Liver (tissue), 9 donors: Measurements from ENCODE around the gene ANO7. TPM values are rescaled to one million over a fixed set of nuclear protein-coding genes. Genes with fewer than 3 reads are reported as not detected.

Experiments
- DNase-seq: peaks from one replicate; pipeline ENCODE4 v3.0.0-alpha.2; 2017; ENCODE audit warnings: low spot score
- H3K27ac ChIP-seq, 2 donors: one replicate each; pipeline ENCODE4 v1.7.0; 2013; ENCODE audit warnings: inconsistent platforms in 2 of 2, low read length in 2 of 2, control low read depth in 1 of 2, low read depth in 1 of 2, mild to moderate bottlenecking in 1 of 2
- H3K27me3 ChIP-seq, 4 donors: one replicate each; pipeline versions ENCODE4 v1.6.1 to v1.7.0; 2013; ENCODE audit warnings: low read length in 3 of 4, inconsistent platforms in 1 of 4, mild to moderate bottlenecking in 1 of 4, moderate library complexity in 1 of 4; ENCODE audit not compliant: control insufficient read depth in 4 of 4, insufficient read depth in 4 of 4
- H3K36me3 ChIP-seq, 4 donors: one replicate each; pipeline versions ENCODE4 v1.6.1 to v1.7.0; 2013; ENCODE audit warnings: low read length in 3 of 4, mild to moderate bottlenecking in 3 of 4, low read depth in 1 of 4, moderate library complexity in 1 of 4; ENCODE audit not compliant: control insufficient read depth in 4 of 4, insufficient read depth in 3 of 4
- H3K4me1 ChIP-seq, 4 donors: one replicate each; pipeline versions ENCODE4 v1.6.1 to v1.7.0; 2013; ENCODE audit warnings: low read length in 3 of 4, mild to moderate bottlenecking in 3 of 4, moderate library complexity in 1 of 4; ENCODE audit not compliant: control insufficient read depth in 4 of 4, insufficient read depth in 4 of 4
- H3K4me3 ChIP-seq, 3 donors: one replicate each; pipeline versions ENCODE4 v1.6.1 to v1.7.0; 2013; ENCODE audit warnings: low read length in 3 of 3, control low read depth in 1 of 3, low read depth in 1 of 3, mild to moderate bottlenecking in 1 of 3
- H3K9ac ChIP-seq, 2 donors: one replicate each; pipeline ENCODE4 v1.7.0; 2013; ENCODE audit warnings: low read length in 2 of 2, mild to moderate bottlenecking in 2 of 2, moderate library complexity in 2 of 2, control low read depth in 1 of 2, low read depth in 1 of 2
- H3K9me3 ChIP-seq, 4 donors: one replicate each; pipeline versions ENCODE4 v1.6.1 to v1.7.0; 2013; ENCODE audit warnings: low read length in 3 of 4; ENCODE audit not compliant: control insufficient read depth in 4 of 4
- FOXA1 ChIP-seq: IDR thresholded peaks from 2 replicates; pipeline ENCODE4 v1.6.1; 2016; ENCODE audit warnings: antibody characterized with exemption
- FOXA2 ChIP-seq: IDR thresholded peaks from 2 replicates; pipeline ENCODE4 v1.6.1; 2016; ENCODE audit warnings: antibody characterized with exemption
- GABPA ChIP-seq, 2 donors: IDR thresholded peaks in 1 of 2; conservative IDR thresholded peaks in 1 of 2; 2 replicates each; pipeline ENCODE4 v1.6.1; 2016; ENCODE audit warnings: antibody characterized with exemption in 2 of 2, mild to moderate bottlenecking in 1 of 2, moderate library complexity in 1 of 2
- HNF4A ChIP-seq, 2 donors: conservative IDR thresholded peaks; 2 replicates each; pipeline ENCODE4 v1.6.1; 2016; ENCODE audit warnings: antibody characterized with exemption in 2 of 2, mild to moderate bottlenecking in 2 of 2
- HNF4G ChIP-seq: IDR thresholded peaks from 2 replicates; pipeline ENCODE4 v1.6.1; 2016; ENCODE audit warnings: antibody characterized with exemption
- JUND ChIP-seq, 2 donors: IDR thresholded peaks; 2 replicates each; pipeline ENCODE4 v1.6.1; 2016; ENCODE audit warnings: antibody characterized with exemption in 2 of 2
- NR2F2 ChIP-seq: IDR thresholded peaks from 2 replicates; pipeline ENCODE4 v1.6.1; 2016; ENCODE audit warnings: antibody characterized with exemption
- RAD21 ChIP-seq, 2 donors: IDR thresholded peaks; 2 replicates each; pipeline ENCODE4 v1.6.1; 2016; ENCODE audit warnings: antibody characterized with exemption in 2 of 2, mild to moderate bottlenecking in 2 of 2
- RXRA ChIP-seq, 2 donors: IDR thresholded peaks; 2 replicates each; pipeline ENCODE4 v1.6.1; 2017 to 2018; ENCODE audit warnings: antibody characterized with exemption in 2 of 2, mild to moderate bottlenecking in 1 of 2
- TAF1 ChIP-seq: conservative IDR thresholded peaks from 2 replicates; pipeline ENCODE4 v1.6.1; 2016; ENCODE audit warnings: antibody characterized with exemption, mild to moderate bottlenecking
- YY1 ChIP-seq: IDR thresholded peaks from 2 replicates; pipeline ENCODE4 v1.6.1; 2016; ENCODE audit warnings: antibody characterized with exemption, mild to moderate bottlenecking
- WGBS: extraction: QIAGEN DNeasy Blood & Tissue Kit; methylation state at CpG from one replicate; pipeline ENCODE4 v1.1.7; 2013; 5-methylcytosine and 5-hydroxymethylcytosine counted together
- polyA plus RNA-seq, 2 donors: library from polyadenylated mRNA; stranded (reverse) in 1 of 2; unstranded in 1 of 2; fragments of 200-250 nt in 1 of 2; fragments of >200 nt in 1 of 2; fragmentation: Nextera tagmentation in 1 of 2; extraction: Ambion mirVana in 1 of 2; gene quantifications; one replicate each; pipeline versions ENCODE4 v1.2.1 to v1.2.3, GENCODE V29; 2013 to 2015
- total RNA-seq, 2 donors: library from RNA; depleted of rRNA; stranded (reverse); fragments of >200 nt; gene quantifications; one replicate each; pipeline ENCODE4 v1.2.3, GENCODE V29; 2014
- TF ChIP-seq, protein P1 (sequence below): fragments of 150-350 bp; IDR thresholded peaks from 2 replicates; pipeline ENCODE4 v1.5.1; 2017; ENCODE audit warnings: improper control_type of control experiment, low read depth, low read length; ENCODE audit not compliant: missing input control
- TF ChIP-seq, protein P2 (sequence below): IDR thresholded peaks from 2 replicates; pipeline ENCODE4 v1.6.1; 2016; ENCODE audit warnings: antibody characterized with exemption
- TF ChIP-seq, protein P3 (sequence below): IDR thresholded peaks from 2 replicates; pipeline ENCODE4 v1.6.1; 2016; ENCODE audit warnings: antibody characterized with exemption, mild to moderate bottlenecking
- TF ChIP-seq, protein P4 (sequence below): IDR thresholded peaks from 2 replicates; pipeline ENCODE4 v1.6.1; 2016; ENCODE audit warnings: antibody characterized with exemption
- TF ChIP-seq, protein P5 (sequence below): IDR thresholded peaks from 2 replicates; pipeline ENCODE4 v1.6.1; 2016; ENCODE audit warnings: antibody characterized with exemption
- donor health status: healthy.
- donor health status: healthy.
- donor health status: healthy.
- donor health status: healthy.
- donor health status: healthy.

The ANO7 gene
- total and polyA plus RNA-seq, 4 donors: 0.25 to 0.70 (median 0.45) TPM

- no peak overlapping the region for H3K4me3 ChIP-seq
- no peak overlapping the region for H3K9ac ChIP-seq
- TF ChIP-seq HNF4G (no peak), FOXA1 (no peak), GABPA (IDR thresholded peaks at IDR 0.05 in 1 of 2, conservative IDR thresholded peaks at IDR 0.05 in 1 of 2) (no peak)
- TF ChIP-seq, protein P1, sequence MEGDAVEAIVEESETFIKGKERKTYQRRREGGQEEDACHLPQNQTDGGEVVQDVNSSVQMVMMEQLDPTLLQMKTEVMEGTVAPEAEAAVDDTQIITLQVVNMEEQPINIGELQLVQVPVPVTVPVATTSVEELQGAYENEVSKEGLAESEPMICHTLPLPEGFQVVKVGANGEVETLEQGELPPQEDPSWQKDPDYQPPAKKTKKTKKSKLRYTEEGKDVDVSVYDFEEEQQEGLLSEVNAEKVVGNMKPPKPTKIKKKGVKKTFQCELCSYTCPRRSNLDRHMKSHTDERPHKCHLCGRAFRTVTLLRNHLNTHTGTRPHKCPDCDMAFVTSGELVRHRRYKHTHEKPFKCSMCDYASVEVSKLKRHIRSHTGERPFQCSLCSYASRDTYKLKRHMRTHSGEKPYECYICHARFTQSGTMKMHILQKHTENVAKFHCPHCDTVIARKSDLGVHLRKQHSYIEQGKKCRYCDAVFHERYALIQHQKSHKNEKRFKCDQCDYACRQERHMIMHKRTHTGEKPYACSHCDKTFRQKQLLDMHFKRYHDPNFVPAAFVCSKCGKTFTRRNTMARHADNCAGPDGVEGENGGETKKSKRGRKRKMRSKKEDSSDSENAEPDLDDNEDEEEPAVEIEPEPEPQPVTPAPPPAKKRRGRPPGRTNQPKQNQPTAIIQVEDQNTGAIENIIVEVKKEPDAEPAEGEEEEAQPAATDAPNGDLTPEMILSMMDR: no peak
- WGBS: 65% methylated on average over 14 of the region's 14 CpGs
- DNase-seq: no peak
- peaks cover 0 to 11% (median 3%) of the 10 kb centered on the region in 4 donors for H3K36me3 ChIP-seq
- no peaks in the 10 kb centered on the region for H3K9me3 ChIP-seq
- no peaks in the 10 kb centered on the region for H3K27me3 ChIP-seq
- no peaks in the 10 kb centered on the region for H3K4me1 ChIP-seq
- H3K27ac ChIP-seq: no peak overlapping the region
These were observed 1.2 kb upstream of the ANO7 start for GRCh38 chr2:241187101-241187917.

GRCh38 chr2:241187918-241188234 lies 601 bp upstream of the ANO7 start:
- TF ChIP-seq, protein P2, sequence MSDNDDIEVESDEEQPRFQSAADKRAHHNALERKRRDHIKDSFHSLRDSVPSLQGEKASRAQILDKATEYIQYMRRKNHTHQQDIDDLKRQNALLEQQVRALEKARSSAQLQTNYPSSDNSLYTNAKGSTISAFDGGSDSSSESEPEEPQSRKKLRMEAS: no peak
- TF ChIP-seq HNF4G: no peak
- TF ChIP-seq YY1: no peak
- TF ChIP-seq TAF1: no peak
- TF ChIP-seq FOXA1: no peak
- TF ChIP-seq JUND (IDR thresholded peaks at IDR 0.05): no peak
- TF ChIP-seq NR2F2: no peak
- no peak for TF ChIP-seq FOXA2
- TF ChIP-seq, protein P3, sequence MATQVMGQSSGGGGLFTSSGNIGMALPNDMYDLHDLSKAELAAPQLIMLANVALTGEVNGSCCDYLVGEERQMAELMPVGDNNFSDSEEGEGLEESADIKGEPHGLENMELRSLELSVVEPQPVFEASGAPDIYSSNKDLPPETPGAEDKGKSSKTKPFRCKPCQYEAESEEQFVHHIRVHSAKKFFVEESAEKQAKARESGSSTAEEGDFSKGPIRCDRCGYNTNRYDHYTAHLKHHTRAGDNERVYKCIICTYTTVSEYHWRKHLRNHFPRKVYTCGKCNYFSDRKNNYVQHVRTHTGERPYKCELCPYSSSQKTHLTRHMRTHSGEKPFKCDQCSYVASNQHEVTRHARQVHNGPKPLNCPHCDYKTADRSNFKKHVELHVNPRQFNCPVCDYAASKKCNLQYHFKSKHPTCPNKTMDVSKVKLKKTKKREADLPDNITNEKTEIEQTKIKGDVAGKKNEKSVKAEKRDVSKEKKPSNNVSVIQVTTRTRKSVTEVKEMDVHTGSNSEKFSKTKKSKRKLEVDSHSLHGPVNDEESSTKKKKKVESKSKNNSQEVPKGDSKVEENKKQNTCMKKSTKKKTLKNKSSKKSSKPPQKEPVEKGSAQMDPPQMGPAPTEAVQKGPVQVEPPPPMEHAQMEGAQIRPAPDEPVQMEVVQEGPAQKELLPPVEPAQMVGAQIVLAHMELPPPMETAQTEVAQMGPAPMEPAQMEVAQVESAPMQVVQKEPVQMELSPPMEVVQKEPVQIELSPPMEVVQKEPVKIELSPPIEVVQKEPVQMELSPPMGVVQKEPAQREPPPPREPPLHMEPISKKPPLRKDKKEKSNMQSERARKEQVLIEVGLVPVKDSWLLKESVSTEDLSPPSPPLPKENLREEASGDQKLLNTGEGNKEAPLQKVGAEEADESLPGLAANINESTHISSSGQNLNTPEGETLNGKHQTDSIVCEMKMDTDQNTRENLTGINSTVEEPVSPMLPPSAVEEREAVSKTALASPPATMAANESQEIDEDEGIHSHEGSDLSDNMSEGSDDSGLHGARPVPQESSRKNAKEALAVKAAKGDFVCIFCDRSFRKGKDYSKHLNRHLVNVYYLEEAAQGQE: no peak
- no peak for TF ChIP-seq GABPA (IDR thresholded peaks at IDR 0.05 in 1 of 2, conservative IDR thresholded peaks at IDR 0.05 in 1 of 2)
- TF ChIP-seq, protein P4, sequence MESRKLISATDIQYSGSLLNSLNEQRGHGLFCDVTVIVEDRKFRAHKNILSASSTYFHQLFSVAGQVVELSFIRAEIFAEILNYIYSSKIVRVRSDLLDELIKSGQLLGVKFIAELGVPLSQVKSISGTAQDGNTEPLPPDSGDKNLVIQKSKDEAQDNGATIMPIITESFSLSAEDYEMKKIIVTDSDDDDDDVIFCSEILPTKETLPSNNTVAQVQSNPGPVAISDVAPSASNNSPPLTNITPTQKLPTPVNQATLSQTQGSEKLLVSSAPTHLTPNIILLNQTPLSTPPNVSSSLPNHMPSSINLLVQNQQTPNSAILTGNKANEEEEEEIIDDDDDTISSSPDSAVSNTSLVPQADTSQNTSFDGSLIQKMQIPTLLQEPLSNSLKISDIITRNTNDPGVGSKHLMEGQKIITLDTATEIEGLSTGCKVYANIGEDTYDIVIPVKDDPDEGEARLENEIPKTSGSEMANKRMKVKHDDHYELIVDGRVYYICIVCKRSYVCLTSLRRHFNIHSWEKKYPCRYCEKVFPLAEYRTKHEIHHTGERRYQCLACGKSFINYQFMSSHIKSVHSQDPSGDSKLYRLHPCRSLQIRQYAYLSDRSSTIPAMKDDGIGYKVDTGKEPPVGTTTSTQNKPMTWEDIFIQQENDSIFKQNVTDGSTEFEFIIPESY: no peak
- TF ChIP-seq, protein P5, sequence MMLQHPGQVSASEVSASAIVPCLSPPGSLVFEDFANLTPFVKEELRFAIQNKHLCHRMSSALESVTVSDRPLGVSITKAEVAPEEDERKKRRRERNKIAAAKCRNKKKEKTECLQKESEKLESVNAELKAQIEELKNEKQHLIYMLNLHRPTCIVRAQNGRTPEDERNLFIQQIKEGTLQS: no peak
- no peak for TF ChIP-seq HNF4A (conservative IDR thresholded peaks at IDR 0.05)
- no peak for TF ChIP-seq RXRA (IDR thresholded peaks at IDR 0.05)
- no peak for TF ChIP-seq RAD21 (IDR thresholded peaks at IDR 0.05)
- no peak overlapping the region for H3K4me3 ChIP-seq
- no peaks in the 10 kb centered on the region for H3K4me1 ChIP-seq
- H3K9ac ChIP-seq: no peak overlapping the region
- H3K9me3 ChIP-seq: no peaks in the 10 kb centered on the region
- 52% methylated on average over 4 of the region's 4 CpGs for WGBS
- H3K27me3 ChIP-seq: no peaks in the 10 kb centered on the region
- no peak overlapping the region for H3K27ac ChIP-seq
- DNase-seq: no peak
- peaks cover 0 to 7% (median 1%) of the 10 kb centered on the region in 4 donors for H3K36me3 ChIP-seq
